GM08714 (cell line): ENCODE measurements around the gene MUC5AC.
"Not testable (repeated sequence)": the region's sequence is repeated elsewhere in the genome, so short reads cannot be mapped to it uniquely, and the experiment has no call there.

Source experiments
- H3K4me3 ChIP-seq: fragments of 200-500 bp; sonication (Bioruptor generic); 2 replicates; pipeline ENCODE4 v1.5.1; 2014; ENCODE audit warnings: mild to moderate bottlenecking, low read length, inconsistent platforms
- ZNF274 ChIP-seq: IDR thresholded peaks from 2 replicates; pipeline ENCODE4 v1.6.1; 2012; ENCODE audit warnings: mild to moderate bottlenecking, low read depth, low read length

Gene MUC5AC

DNA sequence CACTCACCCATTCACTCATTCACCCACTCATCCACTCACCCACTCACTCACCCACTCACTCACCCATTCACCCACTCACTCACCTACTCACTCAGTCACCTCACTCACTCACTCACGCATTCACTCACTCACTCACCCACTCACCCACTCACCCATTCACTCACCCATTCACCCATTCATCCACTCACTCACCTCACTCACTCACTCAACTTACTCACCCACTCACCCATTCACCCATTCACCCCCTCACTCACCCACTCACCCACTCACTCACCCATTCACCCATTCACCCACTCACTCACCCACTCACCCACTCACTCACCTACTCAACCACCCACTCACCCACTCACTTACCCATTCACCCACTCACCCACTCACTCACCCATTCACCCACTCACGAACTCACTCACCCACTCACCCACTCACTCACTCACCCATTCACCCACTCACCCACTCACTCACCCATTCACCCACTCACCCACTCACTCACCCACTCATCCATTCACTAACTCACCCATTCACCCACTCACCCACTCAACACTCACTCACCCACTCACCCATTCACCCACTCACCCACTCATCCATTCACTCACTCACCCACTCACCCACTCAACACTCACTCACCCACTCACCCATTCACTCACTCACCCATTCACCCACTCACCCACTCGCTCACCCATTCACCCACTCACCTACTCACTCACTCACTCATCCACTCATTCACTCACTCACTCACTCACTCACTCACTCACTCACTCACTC lies 13.7 kb downstream of the MUC5AC start:
- TF ChIP-seq ZNF274, result no peak
- no peak overlapping the region for H3K4me3 ChIP-seq

GRCh38 chr11:1171985-1172728 lies 14.4 kb downstream of the MUC5AC start:
- TF ChIP-seq ZNF274, result no peak

DNA sequence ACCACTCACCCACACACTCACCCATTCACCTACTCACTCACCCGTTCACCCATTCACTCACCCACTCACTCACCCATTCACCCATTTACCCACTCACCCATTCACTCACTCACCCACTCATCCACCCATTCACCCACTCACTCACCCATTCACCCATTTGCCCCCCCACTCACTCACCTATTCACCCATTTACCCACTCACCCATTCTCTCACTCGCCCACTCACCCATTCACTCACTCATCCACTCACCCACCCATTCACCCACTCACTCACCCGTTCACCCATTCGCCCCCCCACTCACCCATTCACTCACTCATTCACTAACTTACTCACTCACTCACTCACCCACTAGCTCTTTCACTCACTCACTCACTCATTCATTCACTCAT lies 15.0 kb downstream of the MUC5AC start:
- no peak overlapping the region for H3K4me3 ChIP-seq
- TF ChIP-seq ZNF274, result no peak

More at GRCh38 chr11:1171985-1172728, 14.4 kb downstream of the MUC5AC start:
- H3K4me3 ChIP-seq, result no peak overlapping the region

DNA sequence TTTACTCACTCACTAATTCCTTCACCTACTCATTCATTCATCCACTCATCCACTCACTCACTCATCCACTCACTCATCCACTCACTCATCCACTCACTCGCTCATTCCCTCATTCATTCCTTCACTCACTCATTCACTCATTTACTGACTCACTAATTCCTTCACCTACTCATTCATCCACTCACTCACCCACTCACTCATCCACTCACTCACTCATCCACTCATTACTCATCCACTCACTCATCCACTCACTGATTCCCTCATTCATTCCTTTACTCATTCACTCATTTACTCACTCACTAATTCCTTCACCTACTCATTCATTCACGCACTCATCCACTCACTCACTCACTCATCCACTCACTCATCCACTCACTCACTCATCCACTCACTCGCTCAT lies 15.6 kb downstream of the MUC5AC start:
- H3K4me3 ChIP-seq, result not testable (repeated sequence)

DNA sequence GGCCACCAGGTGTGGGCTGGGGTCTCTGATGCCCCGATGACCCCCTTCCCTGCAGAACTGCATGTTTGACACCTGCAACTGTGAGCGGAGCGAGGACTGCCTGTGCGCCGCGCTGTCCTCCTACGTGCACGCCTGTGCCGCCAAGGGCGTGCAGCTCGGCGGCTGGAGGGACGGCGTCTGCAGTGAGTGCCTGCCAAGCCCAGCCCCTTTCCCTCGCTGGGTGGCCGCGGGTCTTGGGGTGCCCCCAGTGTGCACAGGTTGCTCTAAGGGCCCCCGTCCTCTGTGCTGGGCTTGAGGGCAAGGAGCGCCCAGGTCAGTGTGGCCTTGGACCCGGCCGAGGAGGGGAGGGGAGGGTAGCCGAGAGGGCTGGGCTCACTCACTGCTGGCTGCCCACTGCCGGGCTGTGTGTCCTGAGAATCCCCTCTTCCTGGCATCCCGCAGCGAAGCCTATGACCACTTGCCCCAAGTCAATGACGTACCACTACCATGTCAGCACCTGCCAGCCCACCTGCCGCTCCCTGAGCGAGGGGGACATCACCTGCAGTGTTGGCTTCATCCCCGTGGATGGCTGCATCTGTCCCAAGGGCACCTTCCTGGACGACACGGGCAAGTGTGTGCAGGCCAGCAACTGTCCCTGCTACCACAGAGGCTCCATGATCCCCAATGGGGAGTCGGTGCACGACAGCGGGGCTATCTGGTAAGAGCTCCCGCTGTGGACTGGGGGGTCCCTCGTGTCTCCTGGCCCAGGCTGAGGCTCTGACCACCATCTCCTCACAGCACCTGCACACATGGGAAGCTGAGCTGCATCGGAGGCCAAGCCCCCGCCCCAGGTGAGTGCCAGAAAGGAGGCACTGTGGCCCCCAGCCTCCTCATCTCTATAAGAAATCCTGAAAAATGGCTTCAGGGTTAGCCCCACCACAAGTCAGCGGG lies 17.0 kb downstream of the MUC5AC start:
- no peak for TF ChIP-seq ZNF274

GRCh38 chr11:1175461-1176223 lies 17.9 kb downstream of the MUC5AC start:
- TF ChIP-seq ZNF274, result no peak
- no peak overlapping the region for H3K4me3 ChIP-seq

More for the DNA sequence above, 17.0 kb downstream of the MUC5AC start:
- H3K4me3 ChIP-seq, result no peak overlapping the region

DNA sequence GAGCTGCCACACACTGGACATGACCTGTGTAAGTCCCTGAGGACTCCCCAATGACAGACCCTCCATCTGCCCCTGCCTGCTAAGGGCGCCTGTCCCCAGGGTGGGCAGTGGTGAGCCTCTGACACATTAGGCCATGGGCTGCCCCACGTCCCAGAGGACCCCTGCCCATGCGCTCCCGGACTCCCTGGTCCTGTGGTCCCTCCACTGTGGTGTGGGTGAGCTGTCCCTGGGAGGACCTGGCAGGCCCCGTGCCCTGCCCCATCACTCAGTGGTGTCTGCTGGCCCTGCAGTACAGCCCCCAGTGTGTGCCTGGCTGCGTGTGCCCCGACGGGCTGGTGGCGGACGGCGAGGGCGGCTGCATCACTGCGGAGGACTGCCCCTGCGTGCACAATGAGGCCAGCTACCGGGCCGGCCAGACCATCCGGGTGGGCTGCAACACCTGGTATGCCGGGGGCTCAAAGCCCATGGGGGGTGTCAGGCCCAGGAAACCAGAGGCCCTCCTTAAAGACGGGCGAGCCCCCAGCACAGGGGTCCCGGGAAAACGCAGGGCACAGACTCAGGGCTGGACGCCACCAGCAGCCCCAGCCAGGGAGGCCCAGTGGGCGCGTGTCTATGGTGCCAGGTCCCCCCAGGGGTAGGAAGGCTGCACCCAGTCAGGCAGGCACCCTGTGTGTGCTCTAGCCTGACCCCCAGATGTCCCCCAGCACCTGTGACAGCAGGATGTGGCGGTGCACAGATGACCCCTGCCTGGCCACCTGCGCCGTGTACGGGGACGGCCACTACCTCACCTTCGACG lies 18.7 kb downstream of the MUC5AC start:
- H3K4me3 ChIP-seq, result no peak overlapping the region
- no peak for TF ChIP-seq ZNF274

DNA sequence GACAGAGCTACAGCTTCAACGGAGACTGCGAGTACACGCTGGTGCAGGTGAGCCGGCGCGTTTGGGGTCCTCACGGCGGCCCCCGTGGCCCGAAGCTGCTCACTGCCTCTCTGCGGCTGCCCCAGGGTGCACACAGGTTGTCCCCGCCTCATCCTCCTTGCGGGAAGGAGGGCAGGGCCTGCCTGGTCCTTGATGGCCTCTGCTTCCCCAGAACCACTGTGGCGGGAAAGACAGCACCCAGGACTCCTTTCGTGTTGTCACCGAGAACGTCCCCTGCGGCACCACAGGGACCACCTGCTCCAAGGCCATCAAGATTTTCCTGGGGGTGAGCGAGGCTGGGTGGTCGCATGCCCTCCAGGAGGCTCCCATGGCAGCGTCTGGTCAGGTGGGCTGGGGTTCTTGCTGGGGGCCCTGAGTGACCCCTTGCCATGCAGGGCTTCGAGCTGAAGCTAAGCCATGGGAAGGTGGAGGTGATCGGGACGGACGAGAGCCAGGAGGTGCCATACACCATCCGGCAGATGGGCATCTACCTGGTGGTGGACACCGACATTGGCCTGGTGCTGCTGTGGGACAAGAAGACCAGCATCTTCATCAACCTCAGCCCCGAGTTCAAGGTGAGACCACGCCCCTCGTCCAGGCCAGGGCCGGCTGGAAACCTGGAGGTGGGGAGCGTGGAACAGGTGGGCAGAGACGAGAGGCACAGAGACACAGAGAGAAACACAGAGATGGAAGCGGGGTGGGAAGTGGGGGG lies 19.4 kb downstream of the MUC5AC start:
- H3K4me3 ChIP-seq, result no peak overlapping the region
- no peak for TF ChIP-seq ZNF274

DNA sequence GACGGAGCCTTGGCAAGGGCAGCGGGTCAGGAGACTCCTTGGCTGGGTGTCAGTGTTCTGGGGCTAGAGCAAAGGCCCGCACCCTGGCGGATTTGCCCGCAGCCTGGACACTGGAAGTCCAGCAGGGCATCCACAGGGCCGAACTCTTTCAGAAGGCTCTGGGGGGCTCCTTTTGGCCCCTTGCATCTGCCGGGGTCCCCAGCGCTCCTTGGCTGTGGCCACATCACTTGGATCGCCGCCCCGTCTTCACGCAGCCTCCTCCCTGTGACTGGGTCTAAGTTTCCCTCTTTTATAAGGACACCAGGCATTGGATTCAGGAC lies 20.0 kb downstream of the MUC5AC start:
- no peak for TF ChIP-seq ZNF274
- no peak overlapping the region for H3K4me3 ChIP-seq

GRCh38 chr11:1178201-1178885 lies 20.6 kb downstream of the MUC5AC start:
- no peak for TF ChIP-seq ZNF274

GRCh38 chr11:1178906-1179305 lies 21.2 kb downstream of the MUC5AC start:
- H3K4me3 ChIP-seq, result no peak overlapping the region
- no peak for TF ChIP-seq ZNF274

More at GRCh38 chr11:1178201-1178885, 20.6 kb downstream of the MUC5AC start:
- no peak overlapping the region for H3K4me3 ChIP-seq

GRCh38 chr11:1179641-1180040 lies 21.9 kb downstream of the MUC5AC start:
- TF ChIP-seq ZNF274, result no peak
- no peak overlapping the region for H3K4me3 ChIP-seq
